Measurements from ENCODE around the gene UPK1A. TPM values are rescaled to one million over a fixed set of nuclear protein-coding genes. Genes with fewer than 3 reads are reported as not detected.

Gene UPK1A
- total and polyA plus RNA-seq, 2 of the 8 experiments (the other 6 are each of a cell fraction or from before 2014, with no cell fraction given): 0.56 to 9.9 TPM

DNA sequence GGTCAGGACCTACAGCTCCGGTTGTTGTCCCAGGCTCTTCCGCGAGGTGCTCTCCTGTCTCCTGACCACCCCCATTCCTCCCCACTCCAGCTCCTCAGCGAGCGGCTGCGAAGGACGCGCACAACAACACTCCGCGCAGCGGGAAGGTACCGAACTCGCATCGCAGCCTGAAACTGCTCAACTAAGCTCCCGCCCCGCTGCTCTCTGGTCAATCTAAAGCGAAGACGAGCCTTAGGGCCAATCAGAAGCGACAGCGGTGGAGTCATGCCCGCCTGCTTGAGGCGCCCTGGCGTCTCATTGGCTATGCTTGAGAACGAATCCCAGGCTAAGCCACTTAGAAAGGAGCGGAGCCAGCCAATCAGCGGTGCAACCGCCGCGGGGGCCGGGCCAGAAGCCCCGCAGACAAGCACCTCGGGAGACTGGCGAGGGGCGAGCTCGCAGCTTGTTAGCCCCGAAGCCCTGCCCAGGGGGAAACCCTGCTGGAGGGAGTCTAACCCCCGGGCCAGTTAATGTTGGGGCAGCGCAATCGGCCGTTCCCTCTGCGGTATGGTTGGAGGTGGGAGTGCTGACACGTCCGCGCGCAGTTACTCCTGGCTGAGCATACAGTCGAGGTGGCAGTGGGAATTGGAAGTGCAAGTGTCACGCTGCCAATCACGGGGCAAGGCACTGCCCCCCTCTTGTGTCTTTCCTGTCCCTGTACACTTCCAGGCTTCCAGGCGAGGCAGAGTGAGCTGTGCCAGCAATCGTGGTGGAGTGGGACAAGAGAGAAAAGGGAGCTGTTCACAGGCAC lies 36.1 kb downstream of the UPK1A start:
- H3K23me2 ChIP-seq (ENCODE audit: low read depth, low read length): peaks cover 4% of the 10 kb centered on the region; the same call in 1 of the 2 replicates
- H3K9ac ChIP-seq (replicated peaks in 1 of 4; ENCODE audit: extremely low read depth in 1 of 4, low read depth in 3 of 4, low read length in 3 of 4): peak overlapping the region in 1 of 4 experiments; percentile 8; a peak in 3 of 7 replicates
- H4K8ac ChIP-seq (ENCODE audit: extremely low read depth, insufficient read depth, low read length): peak overlapping the region; percentile 88
- H3K18ac ChIP-seq (ENCODE audit: extremely low read depth, low read length): 0 out of 2 replicates have a peak overlapping the region, but pooled peaks have one; percentile 25
- H3K4ac ChIP-seq (replicated peaks; ENCODE audit: insufficient read length, low read depth, low read length): no peak overlapping the region
- H2BK20ac ChIP-seq (ENCODE audit: low read length): no peak overlapping the region
- peaks cover 2 to 11% (median 11%) of the 10 kb centered on the region in 4 experiments; a peak in 6 of 7 replicates for H3K27me3 ChIP-seq (replicated peaks in 1 of 4; ENCODE audit: control insufficient read depth in 3 of 4, extremely low read depth in 1 of 4, insufficient read depth in 3 of 4, low read length in 3 of 4)
- peak overlapping the region; percentile 84; the same call in 1 of the 2 replicates for H2BK12ac ChIP-seq (ENCODE audit: low read depth, low read length)
- no peak overlapping the region for H4K91ac ChIP-seq (replicated peaks; ENCODE audit: insufficient read length, low read length)
- H2BK120ac ChIP-seq (replicated peaks; ENCODE audit: low read depth, low read length): no peak overlapping the region
- H3K79me2 ChIP-seq (ENCODE audit: control insufficient read depth in 1 of 2, insufficient read depth in 2 of 2, low read length in 2 of 2): no peaks in the 10 kb centered on the region
- no peak overlapping the region for H3K56ac ChIP-seq (replicated peaks; ENCODE audit: insufficient read length, low read depth, low read length)
- 0 out of 2 replicates have a peak overlapping the region, but pooled peaks have one; percentile 2 for H2BK15ac ChIP-seq (ENCODE audit: low read length)
- H3K4me1 ChIP-seq (replicated peaks in 1 of 4; ENCODE audit: control insufficient read depth in 3 of 4, insufficient read depth in 4 of 4, low read length in 3 of 4): peaks cover 0 to 4% (median 3%) of the 10 kb centered on the region in 4 experiments; a peak in 4 of 7 replicates
- peak overlapping the region; percentile 63; the same call in 1 of the 2 replicates for H2BK5ac ChIP-seq (ENCODE audit: low read depth, low read length)
- H2AFZ ChIP-seq (ENCODE audit: low read length): peak overlapping the region; percentile 94; the same call in 1 of the 2 replicates
- peaks cover 0 to 3% of the 10 kb centered on the region in 2 experiments; a peak in 1 of 4 replicates for H3K9me3 ChIP-seq (ENCODE audit: insufficient read depth in 2 of 2, low read depth in 1 of 2, low read length in 1 of 2)
- H2AK5ac ChIP-seq (ENCODE audit: low read depth, low read length): no peak overlapping the region
- DNase-seq (ENCODE audit: low read depth in 1 of 2, low spot score in 2 of 2) (peak; percentile 91 to 96), FAIRE-seq (peak; percentile 84)
- no peaks in the 10 kb centered on the region for H3K36me3 ChIP-seq (ENCODE audit: control insufficient read depth in 2 of 4, insufficient read depth in 4 of 4, low read length in 3 of 4)
- peak overlapping the region; percentile 48 to 66 (median 56) for H3K4me3 ChIP-seq (ENCODE audit: extremely low read depth in 1 of 4, insufficient read depth in 2 of 4, low read depth in 3 of 4, low read length in 4 of 4)
- no peak overlapping the region for H3K23ac ChIP-seq (ENCODE audit: insufficient read length)
- H4K5ac ChIP-seq (ENCODE audit: insufficient read length, low read depth, low read length): no peak overlapping the region
- H3K4me2 ChIP-seq (ENCODE audit: insufficient read depth in 1 of 2, low read depth in 2 of 2, low read length in 2 of 2): peak overlapping the region; percentile 87 to 95
- H3K14ac ChIP-seq (ENCODE audit: insufficient read length): no peak overlapping the region
- H3K27ac ChIP-seq (ENCODE audit: low read depth, low read length): no peak overlapping the region; the same call in 1 of the 2 replicates
- H4K20me1 ChIP-seq (replicated peaks in 1 of 2; ENCODE audit: control insufficient read depth in 1 of 2, insufficient read depth in 2 of 2, low read length in 2 of 2): no peaks in the 10 kb centered on the region
- no peaks in the 10 kb centered on the region for H3K79me1 ChIP-seq (ENCODE audit: low read depth, low read length)
- ChIA-PET POLR2A (ENCODE audit: partially characterized antibody) (interaction anchor here (0.6 to 3.7 kb wide), 8 partner anchors 10 to 349 kb away, joined by 3 to 28 read pairs (median 6); partner anchors contain the start of gene COX6B1), CTCF (ENCODE audit: partially characterized antibody) (interaction anchor here (0.6 to 8.4 kb wide), 10 partner anchors 9 to 389 kb away, joined by 3 to 67 read pairs (median 4); no protein-coding TSS in a partner anchor)
- 2% methylated on average over 43 of the region's 50 CpGs; no CpG with 5 or more reads in 1 of the 2 experiments for WGBS, 2 experiments (ENCODE audit: extremely low coverage in 1 of 2, insufficient coverage in 1 of 2, insufficient read length in 1 of 2, insufficient replicate concordance in 2 of 2, low coverage in 1 of 2, low lambda C conversion rate in 2 of 2, missing lambda C conversion rate in 1 of 2)
- peak; percentile 100 for TF ChIP-seq SP1 (IDR thresholded peaks at IDR 0.05; ENCODE audit: low read depth, low read length)
- peak; percentile 97 for TF ChIP-seq CHD2 (IDR thresholded peaks at IDR 0.05; ENCODE audit: low read length)
- peak; percentile 43; the same call in 1 of the 2 replicates for TF ChIP-seq TBP (IDR thresholded peaks at IDR 0.05; ENCODE audit: low read depth, low read length)
- TF ChIP-seq, protein P1, sequence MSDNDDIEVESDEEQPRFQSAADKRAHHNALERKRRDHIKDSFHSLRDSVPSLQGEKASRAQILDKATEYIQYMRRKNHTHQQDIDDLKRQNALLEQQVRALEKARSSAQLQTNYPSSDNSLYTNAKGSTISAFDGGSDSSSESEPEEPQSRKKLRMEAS (IDR thresholded peaks at IDR 0.05): peak; percentile 16; the same call in 1 of the 2 replicates
- peak; percentile 82; the same call in 1 of the 2 replicates for TF ChIP-seq SP4 (IDR thresholded peaks at IDR 0.05; ENCODE audit: low read length)
- 0 out of 2 replicates have a peak, but pooled peaks have one; percentile 70 for TF ChIP-seq TCF12 (IDR thresholded peaks at IDR 0.05; ENCODE audit: low read depth, low read length)
- peak; percentile 51 for TF ChIP-seq CREB1 (IDR thresholded peaks at IDR 0.05)
- TF ChIP-seq RBBP5 (IDR thresholded peaks at IDR 0.05; ENCODE audit: borderline replicate concordance, low read depth, low read length): peak; percentile 60; the same call in 1 of the 2 replicates
- TF ChIP-seq CBX5 (IDR thresholded peaks at IDR 0.05; ENCODE audit: low read depth, low read length): no peak
- 0 out of 2 replicates have a peak, but pooled peaks have one; percentile 2 for TF ChIP-seq GABPA (IDR thresholded peaks at IDR 0.05; ENCODE audit: borderline replicate concordance, insufficient read depth, low read length)
- peak in 1 of 2 experiments; percentile 44; a peak in 1 of 3 replicates for TF ChIP-seq POLR2A (IDR thresholded peaks at IDR 0.05; ENCODE audit: control extremely low read depth in 1 of 2, low read depth in 2 of 2, low read length in 2 of 2)
- TF ChIP-seq SP2 (IDR thresholded peaks at IDR 0.05; ENCODE audit: low read length): peak; percentile 94

Measured in H1 (cell line).